ENCODE data around the gene LRG1. TPM values are rescaled to one million over a fixed set of nuclear protein-coding genes. Genes with fewer than 3 reads are reported as not detected.

Gene LRG1
- total and polyA plus RNA-seq, 9 of the 15 experiments (the other 6 are each of a cell fraction or from before 2014, with no cell fraction given): 1.5 to 11.9 (median 8.7) TPM

- TF ChIP-seq POLR2AphosphoS5 (IDR thresholded peaks at IDR 0.05; ENCODE audit: control insufficient read depth, insufficient read depth, low read depth, low read length) (no peak), CTBP1 (IDR thresholded peaks at IDR 0.05; ENCODE audit: borderline replicate concordance) (no peak), ZNF165 (CRISPR knock-in tag; IDR thresholded peaks at IDR 0.05; ENCODE audit: borderline replicate concordance) (no peak), SAFB (IDR thresholded peaks at IDR 0.05; ENCODE audit: borderline replicate concordance, low read depth, low read length) (no peak), ZNF592 (IDR thresholded peaks at IDR 0.05) (no peak), CREBBP (IDR thresholded peaks at IDR 0.05; ENCODE audit: low read depth, low read length) (no peak), HMGXB4 (CRISPR knock-in tag; IDR thresholded peaks at IDR 0.05) (0 out of 2 replicates have a peak, but pooled peaks have one; percentile 50), DACH1 (IDR thresholded peaks at IDR 0.05; ENCODE audit: partially characterized antibody) (no peak), ZNF133 (CRISPR knock-in tag; IDR thresholded peaks at IDR 0.05) (no peak), COPS2 (conservative IDR thresholded peaks at IDR 0.05) (no peak), SMAD3 (CRISPR knock-in tag; conservative IDR thresholded peaks at IDR 0.05) (no peak), CLOCK (CRISPR knock-in tag; IDR thresholded peaks at IDR 0.05; ENCODE audit: borderline replicate concordance) (no peak), ZNF436 (CRISPR knock-in tag; IDR thresholded peaks at IDR 0.05) (peak; percentile 97), E2F1 (CRISPR knock-in tag; IDR thresholded peaks at IDR 0.05) (no peak), ZNF3 (CRISPR knock-in tag; IDR thresholded peaks at IDR 0.05) (no peak)
Measured at GRCh38 chr19:4585556-4585955, 45.7 kb upstream of the LRG1 start (continued).
